Measurements from ENCODE around the gene TRAF7.
"Not testable (repeated sequence)": the region's sequence is repeated elsewhere in the genome, so short reads cannot be mapped to it uniquely, and the experiment has no call there.

The TRAF7 gene

DNA sequence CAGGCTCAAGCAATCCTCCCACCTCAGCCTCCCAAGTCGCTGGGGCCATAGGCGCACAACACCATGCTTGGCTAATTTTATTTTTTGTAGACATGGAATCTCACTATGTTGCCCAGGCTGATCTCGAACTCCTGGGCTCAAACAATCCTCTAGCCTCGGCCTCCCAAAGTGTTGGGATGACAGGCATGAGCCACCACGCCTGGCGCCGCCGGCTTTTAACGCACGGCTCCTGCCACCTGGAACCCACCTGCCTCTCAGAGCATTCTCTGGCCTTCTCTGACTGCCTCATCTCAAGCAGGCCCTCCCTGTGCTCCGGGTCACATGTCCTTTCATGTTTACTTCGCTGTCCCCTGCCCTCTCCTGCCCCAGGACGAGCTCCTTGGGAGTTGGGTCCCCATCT lies 30.5 kb downstream of the TRAF7 start:
- DNase-seq = no peak

- no peak for DNase-seq
These were observed 30.9 kb downstream of the TRAF7 start for GRCh38 chr16:2186505-2186904.

GRCh38 chr16:2187212-2187611 lies 31.6 kb downstream of the TRAF7 start:
- DNase-seq = no peak

- DNase-seq = no peak
These were observed 32.8 kb downstream of the TRAF7 start for GRCh38 chr16:2188395-2188794.

DNA sequence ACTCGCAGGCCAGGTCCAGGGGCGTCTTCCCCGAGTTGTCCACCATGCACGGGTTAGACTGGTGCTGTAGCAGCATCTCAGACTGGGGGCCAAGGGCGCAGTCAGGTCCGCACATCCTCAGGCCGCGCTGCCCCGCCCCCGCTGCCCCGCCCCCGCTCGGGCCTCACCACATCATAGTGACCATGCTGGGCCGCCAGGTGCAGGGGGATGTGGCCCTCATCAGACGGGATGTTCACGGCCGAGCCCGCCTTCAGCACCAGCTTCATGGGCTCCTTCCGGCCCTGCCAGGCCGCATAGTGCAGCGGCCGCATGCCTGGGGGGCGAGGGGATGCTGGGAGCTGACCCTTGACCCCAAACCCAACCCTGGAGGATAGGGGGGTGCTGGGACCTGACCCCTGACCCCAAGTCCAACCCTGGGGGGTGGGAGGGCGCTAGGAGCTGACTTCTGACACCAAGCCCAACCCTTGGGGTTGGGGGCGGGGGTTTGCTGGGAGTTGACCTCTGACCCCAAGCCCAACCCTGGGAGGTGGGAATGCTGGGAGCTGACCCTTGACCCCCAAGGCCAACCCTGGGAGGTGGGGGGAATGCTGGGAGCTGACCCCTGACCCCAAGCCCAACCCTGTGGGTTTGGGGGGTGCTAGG lies 33.8 kb downstream of the TRAF7 start:
- no peak for DNase-seq

DNA sequence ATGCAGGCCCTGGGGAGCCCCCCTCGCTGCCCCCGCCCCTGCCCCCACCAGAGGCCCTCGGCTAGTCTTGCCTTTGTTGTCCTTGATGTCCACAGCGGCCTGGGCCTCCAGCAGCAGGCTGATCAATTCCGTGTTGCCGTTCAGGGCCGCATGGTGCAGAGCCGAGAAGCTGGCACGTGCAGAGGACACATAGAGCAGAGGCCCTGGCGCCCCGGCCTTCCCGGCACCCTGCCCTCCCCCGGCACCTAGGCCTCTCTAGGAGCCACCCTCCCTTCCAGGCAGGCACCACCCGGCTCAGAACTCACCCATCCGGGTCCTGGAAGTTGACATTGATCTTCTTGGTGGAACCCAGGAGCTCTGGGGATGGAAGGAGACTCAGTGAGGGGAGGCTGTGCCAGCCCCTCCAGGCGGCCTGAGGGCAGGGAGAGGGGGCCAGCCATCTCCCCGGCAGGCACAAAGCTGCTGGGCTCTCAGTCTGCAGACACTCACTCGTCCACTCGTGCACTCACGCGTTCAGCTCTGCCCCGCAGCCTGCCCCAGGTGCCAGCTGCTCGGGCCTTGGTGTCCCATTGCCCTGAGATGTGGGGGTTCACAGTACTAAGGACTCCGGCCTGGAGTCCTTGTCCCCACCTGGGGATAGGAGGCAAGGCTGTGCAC lies 34.5 kb downstream of the TRAF7 start:
- DNase-seq = no peak

DNA sequence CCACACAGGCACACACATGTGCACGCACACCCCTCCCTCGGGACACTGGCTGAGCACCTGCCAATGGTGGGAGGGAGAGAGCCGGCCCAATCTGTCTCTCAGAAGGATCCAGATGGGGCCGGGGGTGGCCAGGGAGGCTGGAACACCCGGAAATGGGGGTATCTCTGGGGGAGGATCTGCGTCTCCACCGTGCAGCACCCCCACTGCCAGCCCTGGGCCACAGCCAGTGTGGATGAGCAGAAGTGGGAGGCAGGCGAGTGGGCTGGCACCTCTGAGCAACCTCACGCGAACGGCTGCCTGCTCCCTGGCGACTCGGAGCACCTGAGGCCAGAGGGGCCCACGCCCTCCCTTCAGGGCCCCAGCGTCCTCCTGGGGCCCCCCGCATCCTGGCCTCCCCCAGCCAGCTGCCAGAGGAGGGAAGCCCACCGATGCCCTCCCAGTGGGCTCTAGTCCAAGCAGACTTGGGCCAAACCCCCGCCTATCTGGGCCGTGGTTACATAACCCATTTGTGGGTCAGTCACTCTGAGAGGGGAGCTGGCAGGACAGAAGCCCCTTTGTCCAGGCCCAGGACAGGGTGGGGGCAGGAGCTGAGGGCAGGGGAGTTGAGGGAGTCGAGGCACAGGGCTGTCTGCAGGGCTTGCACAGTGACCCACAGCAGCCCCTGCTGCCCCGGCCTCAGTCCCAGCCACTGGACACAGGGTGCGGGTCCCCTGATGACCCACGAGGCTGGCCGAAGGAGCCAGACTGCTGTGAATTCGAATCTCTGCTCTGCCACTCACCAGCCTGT lies 35.3 kb downstream of the TRAF7 start:
- no peak for DNase-seq

- DNase-seq = no peak
These were observed 35.8 kb downstream of the TRAF7 start for GRCh38 chr16:2191446-2191706.

GRCh38 chr16:2194166-2194834 lies 38.7 kb downstream of the TRAF7 start:
- no peak for DNase-seq

- peak; percentile 54 for DNase-seq
These were observed 39.3 kb downstream of the TRAF7 start for GRCh38 chr16:2194852-2195321.

- no peak for DNase-seq
These were observed 40.0 kb downstream of the TRAF7 start for GRCh38 chr16:2195322-2196161.

DNA sequence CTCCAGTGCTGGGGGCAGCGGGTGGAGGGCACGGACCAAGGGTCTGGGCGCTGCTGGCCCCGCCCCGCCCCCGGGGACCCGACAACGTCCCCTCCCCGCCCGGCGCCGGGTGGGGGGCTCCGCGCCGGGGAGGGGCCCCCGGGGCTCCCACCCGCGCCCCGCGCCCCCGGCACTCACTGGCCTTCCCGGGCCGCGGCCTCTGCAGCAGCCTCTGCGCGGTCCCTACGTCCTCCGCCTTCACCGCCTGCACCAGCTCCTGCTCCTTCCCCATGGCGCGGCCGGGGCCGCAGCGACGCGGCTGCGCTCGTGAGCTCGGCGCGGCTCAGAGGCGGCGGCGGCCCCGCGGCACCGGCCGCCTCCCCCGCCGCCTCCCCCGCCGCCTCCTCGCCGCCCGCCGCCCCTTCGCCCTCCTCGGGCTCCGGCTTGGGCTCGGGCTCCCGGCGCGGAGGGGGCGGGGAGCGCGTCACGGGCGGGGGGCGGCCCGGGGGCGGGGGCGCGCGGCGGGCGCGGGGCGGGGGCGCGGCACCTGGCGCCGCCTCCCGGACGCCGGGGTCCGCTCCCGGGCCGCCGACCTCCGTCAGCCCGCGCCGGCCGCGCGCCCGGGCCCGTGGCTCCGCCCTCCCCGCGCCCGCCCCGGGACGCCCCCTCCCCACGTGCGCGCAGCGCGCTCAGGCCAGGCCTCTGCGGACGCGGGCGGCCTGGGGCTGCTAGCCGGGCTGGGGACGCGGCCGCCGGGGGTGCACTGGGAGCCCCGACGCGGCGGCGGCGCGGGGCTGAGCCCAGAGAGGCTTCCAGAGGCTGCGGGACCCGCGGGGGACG lies 40.8 kb downstream of the TRAF7 start, which contains the start of gene CASKIN1:
TSS of gene CASKIN1 (minus strand) at position 444 of the 819 bp plus-strand sequence. CDS start at position 271, 173 bp downstream.
- DNase-seq = no peak

DNA sequence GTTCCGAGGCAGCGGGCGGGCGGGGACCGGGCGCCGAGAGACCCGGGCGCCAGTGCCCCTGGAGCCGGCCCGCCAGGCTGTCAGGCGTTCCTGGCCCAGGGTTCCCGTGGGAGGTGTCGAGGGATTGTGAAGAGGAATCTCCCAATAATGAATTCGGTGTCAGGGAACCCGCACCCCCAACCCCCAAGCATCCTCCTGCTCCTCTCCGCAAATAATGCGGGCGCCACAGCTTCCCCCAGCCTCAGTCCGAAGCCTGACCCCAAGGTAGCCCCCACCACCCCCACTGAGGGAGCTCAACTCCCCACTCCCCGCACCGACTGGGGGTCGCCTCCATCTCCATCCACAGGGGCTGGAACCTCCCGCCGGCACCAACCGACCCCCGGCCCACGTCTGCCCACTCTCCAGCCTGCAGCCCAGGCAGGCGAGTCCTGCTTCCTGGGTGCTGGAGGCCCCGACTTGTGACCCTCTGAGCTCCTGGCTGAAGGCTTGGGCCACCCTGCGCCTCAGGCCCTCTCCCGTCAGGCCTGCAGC lies 41.5 kb downstream of the TRAF7 start:
- DNase-seq = no peak

GRCh38 chr16:2197765-2198164 lies 42.2 kb downstream of the TRAF7 start:
- no peak for DNase-seq

- DNase-seq = no peak
These were observed 42.7 kb downstream of the TRAF7 start for GRCh38 chr16:2198283-2198682.

- no peak for DNase-seq
These were observed 43.5 kb downstream of the TRAF7 start for GRCh38 chr16:2199095-2199494.

DNA sequence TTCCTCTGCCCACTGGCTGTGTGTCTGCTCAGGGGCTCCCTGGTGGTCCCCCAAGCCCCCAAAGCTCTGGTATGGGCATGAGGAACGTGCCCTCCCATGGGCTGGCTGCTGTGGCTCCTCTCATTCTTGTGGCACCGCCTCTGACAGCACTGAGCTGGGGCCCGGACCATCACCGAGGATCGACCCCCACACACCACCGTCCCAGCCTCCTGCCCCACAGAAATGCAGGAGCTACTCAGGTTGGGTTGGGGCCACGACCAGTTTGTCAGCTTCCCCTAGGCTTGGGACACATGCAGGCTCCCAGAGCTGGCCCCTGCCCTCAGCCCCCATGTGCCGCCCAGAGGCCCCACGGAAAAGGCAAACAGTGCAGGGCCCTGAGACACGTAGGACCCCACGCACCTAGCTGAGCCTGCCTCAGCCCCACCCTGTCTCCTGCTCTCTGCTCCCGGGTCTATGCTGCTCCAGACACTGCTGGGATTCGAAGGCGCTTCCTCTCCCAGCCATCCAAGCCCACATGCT lies 44.1 kb downstream of the TRAF7 start:
- DNase-seq = no peak

GRCh38 chr16:2200313-2200712 lies 44.7 kb downstream of the TRAF7 start:
- DNase-seq = no peak

- not testable (repeated sequence) for DNase-seq
These were observed 47.6 kb downstream of the TRAF7 start for GRCh38 chr16:2203119-2203688.

DNA sequence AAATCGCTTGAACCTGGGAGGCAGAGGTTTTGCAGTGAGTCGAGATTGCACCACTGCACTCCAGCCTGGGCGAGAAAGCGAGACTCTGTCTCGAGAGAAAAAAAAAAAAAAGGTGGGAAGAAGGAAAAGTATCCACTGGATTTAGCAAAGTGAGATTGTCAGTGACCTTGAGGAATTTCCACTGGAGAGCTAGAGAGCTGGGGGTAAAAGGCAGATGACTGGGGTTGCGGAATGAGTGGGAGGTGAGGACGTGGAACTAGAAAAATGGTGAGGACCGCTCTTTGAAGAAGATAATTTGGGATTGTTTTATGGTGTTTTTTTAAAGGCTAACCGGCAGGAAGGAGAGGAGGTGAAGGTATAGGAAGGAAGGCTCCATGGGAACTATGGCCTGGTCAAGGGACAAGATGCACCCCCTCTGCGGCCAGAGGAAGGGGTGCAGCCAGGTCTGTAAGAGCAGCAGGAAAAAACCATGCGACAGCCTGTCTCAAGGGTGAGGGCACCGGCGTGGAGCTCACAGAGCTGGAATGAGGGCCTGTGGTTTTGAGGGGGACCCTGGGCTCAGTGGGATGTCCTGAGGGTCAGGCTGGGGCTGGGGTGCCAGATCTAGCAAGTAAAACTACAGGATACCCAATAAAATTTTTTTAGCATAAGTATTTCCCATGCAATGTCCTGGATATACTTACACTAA lies 49.0 kb downstream of the TRAF7 start:
- DNase-seq = no peak
